HEK293 (cell line): ENCODE results near the gene PIP5K1B.

ENCODE experiments used
- CTCF ChIA-PET: fragments of 350-600 bp; formaldehyde crosslinking; extraction: SDS; loops from one replicate; lab custom pipeline; 2021; ENCODE audit warnings: antibody characterized with exemption; lab: Yijun Ruan, JAX
- POLR2A ChIA-PET: fragments of 300-600 bp; formaldehyde crosslinking; extraction: SDS; loops from one replicate; lab custom pipeline; 2020; ENCODE audit warnings: antibody characterized with exemption, inconsistent platforms; lab: Yijun Ruan, JAX
- H3K27ac ChIP-seq: fragments of 200-500 bp; sonication (Bioruptor generic); 2 replicates; pipeline ENCODE4 v1.5.1; 2014; ENCODE audit warnings: low read depth, low read length, control low read depth, inconsistent platforms; ENCODE audit errors: extremely low read depth
- H3K36me3 ChIP-seq, 2 experiments: fragments of 200-500 bp in 1 of 2; sonication (Bioruptor generic) in 1 of 2; 1 replicate in 1 of 2; 2 replicates in 1 of 2; pipeline ENCODE4 v1.5.1; 2014 to 2017; ENCODE audit warnings: inconsistent platforms in 2 of 2, low read length in 2 of 2; ENCODE audit not compliant: control insufficient read depth in 2 of 2, insufficient read depth in 1 of 2
- H3K4me1 ChIP-seq: fragments of 200-500 bp; sonication (Bioruptor generic); 2 replicates; pipeline ENCODE4 v1.5.1; 2014; ENCODE audit warnings: mild to moderate bottlenecking, low read length, inconsistent platforms; ENCODE audit not compliant: control insufficient read depth, insufficient read depth
- H3K4me3 ChIP-seq: 2 replicates; pipeline ENCODE4 v1.5.1; 2011; ENCODE audit warnings: low read depth, mild to moderate bottlenecking, control low read depth, low read length, moderate library complexity
- H3K9me3 ChIP-seq: fragments of 200-500 bp; sonication (Bioruptor generic); 2 replicates; pipeline ENCODE4 v1.5.1; 2014; ENCODE audit warnings: low read depth, low read length, inconsistent platforms; ENCODE audit not compliant: control insufficient read depth, insufficient read depth
- MYNN ChIP-seq: fragments of 450-650 bp; formaldehyde crosslinking; IDR thresholded peaks from 2 replicates; pipeline ENCODE4 v1.5.1; 2016; ENCODE audit warnings: missing biosample characterization, missing genetic modification characterization, borderline replicate concordance
- ZNF121 ChIP-seq: fragments of 450-650 bp; formaldehyde crosslinking; IDR thresholded peaks from 2 replicates; pipeline ENCODE4 v1.5.1; 2016; ENCODE audit warnings: missing biosample characterization, missing genetic modification characterization
- ZNF23 ChIP-seq: fragments of 450-650 bp; formaldehyde crosslinking; IDR thresholded peaks from 2 replicates; pipeline ENCODE4 v1.5.1; 2016; ENCODE audit warnings: missing biosample characterization, missing genetic modification characterization, borderline replicate concordance
- ZNF335 ChIP-seq: fragments of 450-650 bp; formaldehyde crosslinking; conservative IDR thresholded peaks from 2 replicates; pipeline ENCODE4 v1.5.1; 2016; ENCODE audit warnings: missing biosample characterization, missing genetic modification characterization
- ZNF366 ChIP-seq: fragments of 450-650 bp; formaldehyde crosslinking; conservative IDR thresholded peaks from 2 replicates; pipeline ENCODE4 v1.5.1; 2016; ENCODE audit warnings: missing biosample characterization, missing genetic modification characterization
- ZNF394 ChIP-seq: fragments of 450-650 bp; formaldehyde crosslinking; IDR thresholded peaks from 2 replicates; pipeline ENCODE4 v1.5.1; 2016; ENCODE audit warnings: missing biosample characterization, missing genetic modification characterization, mild to moderate bottlenecking, moderate library complexity, borderline replicate concordance
- ZNF555 ChIP-seq: fragments of 450-650 bp; formaldehyde crosslinking; conservative IDR thresholded peaks from 2 replicates; pipeline ENCODE4 v1.5.1; 2017; ENCODE audit warnings: missing biosample characterization, mild to moderate bottlenecking, missing genetic modification characterization, inconsistent platforms
- ZNF571 ChIP-seq: fragments of 450-650 bp; formaldehyde crosslinking; IDR thresholded peaks from 2 replicates; pipeline ENCODE4 v1.5.0; 2017; ENCODE audit warnings: missing biosample characterization, missing genetic modification characterization
- ZNF585B ChIP-seq: fragments of 450-650 bp; formaldehyde crosslinking; IDR thresholded peaks from 2 replicates; pipeline ENCODE4 v1.5.1; 2016; ENCODE audit warnings: missing biosample characterization, missing genetic modification characterization
- ZNF626 ChIP-seq: fragments of 450-650 bp; sonication (Bioruptor Pico); formaldehyde crosslinking; IDR thresholded peaks from 2 replicates; pipeline ENCODE4 v1.5.1; 2018; ENCODE audit warnings: missing biosample characterization, missing genetic modification characterization, inconsistent platforms
- ZNF654 ChIP-seq: fragments of 450-650 bp; formaldehyde crosslinking; IDR thresholded peaks from 2 replicates; pipeline ENCODE4 v1.5.1; 2016; ENCODE audit warnings: low read depth, missing biosample characterization, missing genetic modification characterization
- ZNF677 ChIP-seq: fragments of 450-650 bp; IDR thresholded peaks from 2 replicates; pipeline ENCODE4 v1.5.0; 2018; ENCODE audit warnings: missing biosample characterization, mild to moderate bottlenecking, missing genetic modification characterization, moderate library complexity
- ZNF707 ChIP-seq: fragments of 450-650 bp; formaldehyde crosslinking; IDR thresholded peaks from 2 replicates; pipeline ENCODE4 v1.5.1; 2016; ENCODE audit warnings: missing biosample characterization, missing genetic modification characterization
- TF ChIP-seq, protein P1 (sequence below): fragments of 450-650 bp; formaldehyde crosslinking; IDR thresholded peaks from 2 replicates; pipeline ENCODE4; 2016; ENCODE audit warnings: missing biosample characterization, missing genetic modification characterization
- TF ChIP-seq, protein P2 (sequence below): fragments of 450-650 bp; formaldehyde crosslinking; IDR thresholded peaks from 2 replicates; pipeline ENCODE4 v1.5.1; 2017; ENCODE audit warnings: missing biosample characterization, missing genetic modification characterization
- TF ChIP-seq, protein P3 (sequence below): fragments of 450-650 bp; formaldehyde crosslinking; IDR thresholded peaks from 2 replicates; pipeline ENCODE4 v1.5.1; 2016; ENCODE audit warnings: missing biosample characterization, missing genetic modification characterization
- TF ChIP-seq, protein P4 (sequence below): fragments of 450-650 bp; formaldehyde crosslinking; IDR thresholded peaks from 2 replicates; pipeline ENCODE4 v1.5.1; 2016; ENCODE audit warnings: missing biosample characterization, missing genetic modification characterization, borderline replicate concordance
- TF ChIP-seq, protein P5 (sequence below): fragments of 450-650 bp; formaldehyde crosslinking; IDR thresholded peaks from 2 replicates; pipeline ENCODE4 v1.5.1; 2016; ENCODE audit warnings: missing biosample characterization, missing genetic modification characterization
- TF ChIP-seq, protein P6 (sequence below): fragments of 450-650 bp; formaldehyde crosslinking; IDR thresholded peaks from 2 replicates; pipeline ENCODE4 v1.5.1; 2016; ENCODE audit warnings: missing biosample characterization, missing genetic modification characterization, borderline replicate concordance

PIP5K1B gene

DNA sequence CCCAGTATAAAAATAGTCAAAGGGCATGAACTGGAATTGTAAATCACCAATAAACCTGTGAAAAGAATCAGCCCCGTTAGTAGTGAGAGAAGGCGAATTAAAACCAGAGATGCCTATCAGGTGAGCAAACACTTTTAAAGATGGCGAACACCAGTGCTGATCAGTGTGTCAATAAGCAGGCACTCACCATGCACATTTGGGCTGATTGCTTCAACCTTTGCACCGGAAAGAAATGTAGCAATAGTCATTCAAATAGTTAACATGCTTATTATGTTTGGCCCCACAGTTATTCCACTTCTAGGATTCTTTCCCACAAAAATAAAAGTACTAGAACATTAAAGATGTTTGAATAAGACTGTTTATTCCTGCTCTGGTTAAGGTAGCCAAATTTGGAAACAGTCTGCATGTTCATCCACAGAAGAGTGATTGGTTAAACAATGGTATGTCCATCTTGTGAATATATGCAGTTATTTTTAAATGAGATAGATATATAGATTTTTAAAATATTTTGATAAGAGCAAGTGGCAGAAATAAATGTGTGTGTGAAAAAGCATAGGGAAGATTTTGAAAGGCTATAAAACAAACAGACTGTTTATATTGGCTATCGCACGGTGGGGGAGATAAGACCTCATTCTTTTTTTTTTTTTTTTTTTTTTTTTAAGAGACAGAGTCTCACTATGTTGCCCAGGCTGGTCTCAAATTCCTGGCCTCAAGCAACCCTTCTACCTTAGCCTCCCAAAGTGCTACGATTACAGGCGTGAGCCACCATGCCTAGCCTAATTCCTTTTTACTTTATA lies 112.2 kb downstream of the PIP5K1B start (continued):
- TF ChIP-seq, protein P1, sequence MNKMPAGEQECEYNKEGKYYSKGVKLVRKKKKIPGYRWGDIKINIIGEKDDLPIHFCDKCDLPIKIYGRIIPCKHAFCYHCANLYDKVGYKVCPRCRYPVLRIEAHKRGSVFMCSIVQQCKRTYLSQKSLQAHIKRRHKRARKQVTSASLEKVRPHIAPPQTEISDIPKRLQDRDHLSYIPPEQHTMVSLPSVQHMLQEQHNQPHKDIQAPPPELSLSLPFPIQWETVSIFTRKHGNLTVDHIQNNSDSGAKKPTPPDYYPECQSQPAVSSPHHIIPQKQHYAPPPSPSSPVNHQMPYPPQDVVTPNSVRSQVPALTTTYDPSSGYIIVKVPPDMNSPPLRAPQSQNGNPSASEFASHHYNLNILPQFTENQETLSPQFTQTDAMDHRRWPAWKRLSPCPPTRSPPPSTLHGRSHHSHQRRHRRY (tag by site-specific recombination), result no peak
- no peak for TF ChIP-seq ZNF585B (tag by site-specific recombination)
- TF ChIP-seq, protein P2, sequence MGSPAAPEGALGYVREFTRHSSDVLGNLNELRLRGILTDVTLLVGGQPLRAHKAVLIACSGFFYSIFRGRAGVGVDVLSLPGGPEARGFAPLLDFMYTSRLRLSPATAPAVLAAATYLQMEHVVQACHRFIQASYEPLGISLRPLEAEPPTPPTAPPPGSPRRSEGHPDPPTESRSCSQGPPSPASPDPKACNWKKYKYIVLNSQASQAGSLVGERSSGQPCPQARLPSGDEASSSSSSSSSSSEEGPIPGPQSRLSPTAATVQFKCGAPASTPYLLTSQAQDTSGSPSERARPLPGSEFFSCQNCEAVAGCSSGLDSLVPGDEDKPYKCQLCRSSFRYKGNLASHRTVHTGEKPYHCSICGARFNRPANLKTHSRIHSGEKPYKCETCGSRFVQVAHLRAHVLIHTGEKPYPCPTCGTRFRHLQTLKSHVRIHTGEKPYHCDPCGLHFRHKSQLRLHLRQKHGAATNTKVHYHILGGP (tag by site-specific recombination), result no peak
- TF ChIP-seq ZNF626, result no peak
- TF ChIP-seq, protein P3, sequence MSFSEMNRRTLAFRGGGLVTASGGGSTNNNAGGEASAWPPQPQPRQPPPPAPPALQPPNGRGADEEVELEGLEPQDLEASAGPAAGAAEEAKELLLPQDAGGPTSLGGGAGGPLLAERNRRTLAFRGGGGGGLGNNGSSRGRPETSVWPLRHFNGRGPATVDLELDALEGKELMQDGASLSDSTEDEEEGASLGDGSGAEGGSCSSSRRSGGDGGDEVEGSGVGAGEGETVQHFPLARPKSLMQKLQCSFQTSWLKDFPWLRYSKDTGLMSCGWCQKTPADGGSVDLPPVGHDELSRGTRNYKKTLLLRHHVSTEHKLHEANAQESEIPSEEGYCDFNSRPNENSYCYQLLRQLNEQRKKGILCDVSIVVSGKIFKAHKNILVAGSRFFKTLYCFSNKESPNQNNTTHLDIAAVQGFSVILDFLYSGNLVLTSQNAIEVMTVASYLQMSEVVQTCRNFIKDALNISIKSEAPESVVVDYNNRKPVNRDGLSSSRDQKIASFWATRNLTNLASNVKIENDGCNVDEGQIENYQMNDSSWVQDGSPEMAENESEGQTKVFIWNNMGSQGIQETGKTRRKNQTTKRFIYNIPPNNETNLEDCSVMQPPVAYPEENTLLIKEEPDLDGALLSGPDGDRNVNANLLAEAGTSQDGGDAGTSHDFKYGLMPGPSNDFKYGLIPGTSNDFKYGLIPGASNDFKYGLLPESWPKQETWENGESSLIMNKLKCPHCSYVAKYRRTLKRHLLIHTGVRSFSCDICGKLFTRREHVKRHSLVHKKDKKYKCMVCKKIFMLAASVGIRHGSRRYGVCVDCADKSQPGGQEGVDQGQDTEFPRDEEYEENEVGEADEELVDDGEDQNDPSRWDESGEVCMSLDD (tag by site-specific recombination), result no peak
- no peak for TF ChIP-seq ZNF707 (tag by site-specific recombination)
- TF ChIP-seq ZNF394 (tag by site-specific recombination), result no peak
- TF ChIP-seq ZNF121 (tag by site-specific recombination), result no peak
- TF ChIP-seq MYNN (tag by site-specific recombination), result no peak
- TF ChIP-seq, all 188 proteins: peak for 0

DNA sequence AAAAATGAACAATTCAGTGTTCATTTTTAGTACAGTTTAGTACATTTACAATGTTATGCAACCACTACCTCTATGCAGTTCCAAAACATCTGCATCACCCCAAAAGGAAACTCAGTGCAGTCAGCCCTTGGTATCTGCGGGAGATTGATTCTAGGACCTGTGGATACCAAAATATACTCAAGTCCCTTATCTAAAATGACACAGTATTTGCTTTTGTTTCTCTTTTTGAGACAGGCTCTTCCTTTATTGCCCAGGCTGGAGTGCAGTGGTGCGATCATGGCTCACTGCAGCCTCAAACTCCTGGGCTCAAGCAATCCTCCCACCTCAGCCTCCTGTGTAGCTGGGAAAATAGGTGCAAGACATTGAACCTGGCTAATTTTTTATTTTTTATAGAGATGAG lies 114.0 kb downstream of the PIP5K1B start:
- no peak overlapping the region for H3K27ac ChIP-seq
- no peaks in the 10 kb centered on the region for H3K36me3 ChIP-seq
- no peaks in the 10 kb centered on the region for H3K4me1 ChIP-seq
- POLR2A ChIA-PET, result no interaction called here
- H3K9me3 ChIP-seq, result no peaks in the 10 kb centered on the region
- H3K4me3 ChIP-seq, result no peak overlapping the region
- CTCF ChIA-PET, result no interaction called here
- TF ChIP-seq ZNF677 (tag by site-specific recombination) (no peak), ZNF555 (tag by site-specific recombination) (no peak), ZNF23 (no peak), ZNF585B (tag by site-specific recombination) (no peak), ZNF366 (tag by site-specific recombination) (no peak), ZNF571 (tag by site-specific recombination) (no peak), ZNF335 (no peak), ZNF654 (tag by site-specific recombination) (no peak)
- TF ChIP-seq, protein P4, sequence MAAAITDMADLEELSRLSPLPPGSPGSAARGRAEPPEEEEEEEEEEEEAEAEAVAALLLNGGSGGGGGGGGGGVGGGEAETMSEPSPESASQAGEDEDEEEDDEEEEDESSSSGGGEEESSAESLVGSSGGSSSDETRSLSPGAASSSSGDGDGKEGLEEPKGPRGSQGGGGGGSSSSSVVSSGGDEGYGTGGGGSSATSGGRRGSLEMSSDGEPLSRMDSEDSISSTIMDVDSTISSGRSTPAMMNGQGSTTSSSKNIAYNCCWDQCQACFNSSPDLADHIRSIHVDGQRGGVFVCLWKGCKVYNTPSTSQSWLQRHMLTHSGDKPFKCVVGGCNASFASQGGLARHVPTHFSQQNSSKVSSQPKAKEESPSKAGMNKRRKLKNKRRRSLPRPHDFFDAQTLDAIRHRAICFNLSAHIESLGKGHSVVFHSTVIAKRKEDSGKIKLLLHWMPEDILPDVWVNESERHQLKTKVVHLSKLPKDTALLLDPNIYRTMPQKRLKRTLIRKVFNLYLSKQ (tag by site-specific recombination), result no peak
- TF ChIP-seq, protein P5, sequence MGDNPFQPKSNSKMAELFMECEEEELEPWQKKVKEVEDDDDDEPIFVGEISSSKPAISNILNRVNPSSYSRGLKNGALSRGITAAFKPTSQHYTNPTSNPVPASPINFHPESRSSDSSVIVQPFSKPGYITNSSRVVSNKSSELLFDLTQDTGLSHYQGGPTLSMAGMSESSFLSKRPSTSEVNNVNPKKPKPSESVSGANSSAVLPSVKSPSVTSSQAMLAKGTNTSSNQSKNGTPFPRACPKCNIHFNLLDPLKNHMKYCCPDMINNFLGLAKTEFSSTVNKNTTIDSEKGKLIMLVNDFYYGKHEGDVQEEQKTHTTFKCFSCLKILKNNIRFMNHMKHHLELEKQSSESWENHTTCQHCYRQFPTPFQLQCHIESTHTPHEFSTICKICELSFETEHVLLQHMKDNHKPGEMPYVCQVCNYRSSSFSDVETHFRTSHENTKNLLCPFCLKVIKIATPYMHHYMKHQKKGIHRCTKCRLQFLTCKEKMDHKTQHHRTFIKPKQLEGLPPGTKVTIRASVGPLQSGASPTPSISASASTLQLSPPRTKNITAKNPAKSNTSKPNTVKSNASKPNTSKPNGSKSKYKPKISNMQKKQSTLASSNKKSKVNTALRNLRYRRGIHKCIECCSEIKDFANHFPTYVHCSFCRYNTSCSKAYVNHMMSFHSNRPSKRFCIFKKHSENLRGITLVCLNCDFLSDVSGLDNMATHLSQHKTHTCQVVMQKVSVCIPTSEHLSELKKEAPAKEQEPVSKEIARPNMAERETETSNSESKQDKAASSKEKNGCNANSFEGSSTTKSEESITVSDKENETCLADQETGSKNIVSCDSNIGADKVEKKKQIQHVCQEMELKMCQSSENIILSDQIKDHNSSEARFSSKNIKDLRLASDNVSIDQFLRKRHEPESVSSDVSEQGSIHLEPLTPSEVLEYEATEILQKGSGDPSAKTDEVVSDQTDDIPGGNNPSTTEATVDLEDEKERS, result no peak
- TF ChIP-seq, protein P6, sequence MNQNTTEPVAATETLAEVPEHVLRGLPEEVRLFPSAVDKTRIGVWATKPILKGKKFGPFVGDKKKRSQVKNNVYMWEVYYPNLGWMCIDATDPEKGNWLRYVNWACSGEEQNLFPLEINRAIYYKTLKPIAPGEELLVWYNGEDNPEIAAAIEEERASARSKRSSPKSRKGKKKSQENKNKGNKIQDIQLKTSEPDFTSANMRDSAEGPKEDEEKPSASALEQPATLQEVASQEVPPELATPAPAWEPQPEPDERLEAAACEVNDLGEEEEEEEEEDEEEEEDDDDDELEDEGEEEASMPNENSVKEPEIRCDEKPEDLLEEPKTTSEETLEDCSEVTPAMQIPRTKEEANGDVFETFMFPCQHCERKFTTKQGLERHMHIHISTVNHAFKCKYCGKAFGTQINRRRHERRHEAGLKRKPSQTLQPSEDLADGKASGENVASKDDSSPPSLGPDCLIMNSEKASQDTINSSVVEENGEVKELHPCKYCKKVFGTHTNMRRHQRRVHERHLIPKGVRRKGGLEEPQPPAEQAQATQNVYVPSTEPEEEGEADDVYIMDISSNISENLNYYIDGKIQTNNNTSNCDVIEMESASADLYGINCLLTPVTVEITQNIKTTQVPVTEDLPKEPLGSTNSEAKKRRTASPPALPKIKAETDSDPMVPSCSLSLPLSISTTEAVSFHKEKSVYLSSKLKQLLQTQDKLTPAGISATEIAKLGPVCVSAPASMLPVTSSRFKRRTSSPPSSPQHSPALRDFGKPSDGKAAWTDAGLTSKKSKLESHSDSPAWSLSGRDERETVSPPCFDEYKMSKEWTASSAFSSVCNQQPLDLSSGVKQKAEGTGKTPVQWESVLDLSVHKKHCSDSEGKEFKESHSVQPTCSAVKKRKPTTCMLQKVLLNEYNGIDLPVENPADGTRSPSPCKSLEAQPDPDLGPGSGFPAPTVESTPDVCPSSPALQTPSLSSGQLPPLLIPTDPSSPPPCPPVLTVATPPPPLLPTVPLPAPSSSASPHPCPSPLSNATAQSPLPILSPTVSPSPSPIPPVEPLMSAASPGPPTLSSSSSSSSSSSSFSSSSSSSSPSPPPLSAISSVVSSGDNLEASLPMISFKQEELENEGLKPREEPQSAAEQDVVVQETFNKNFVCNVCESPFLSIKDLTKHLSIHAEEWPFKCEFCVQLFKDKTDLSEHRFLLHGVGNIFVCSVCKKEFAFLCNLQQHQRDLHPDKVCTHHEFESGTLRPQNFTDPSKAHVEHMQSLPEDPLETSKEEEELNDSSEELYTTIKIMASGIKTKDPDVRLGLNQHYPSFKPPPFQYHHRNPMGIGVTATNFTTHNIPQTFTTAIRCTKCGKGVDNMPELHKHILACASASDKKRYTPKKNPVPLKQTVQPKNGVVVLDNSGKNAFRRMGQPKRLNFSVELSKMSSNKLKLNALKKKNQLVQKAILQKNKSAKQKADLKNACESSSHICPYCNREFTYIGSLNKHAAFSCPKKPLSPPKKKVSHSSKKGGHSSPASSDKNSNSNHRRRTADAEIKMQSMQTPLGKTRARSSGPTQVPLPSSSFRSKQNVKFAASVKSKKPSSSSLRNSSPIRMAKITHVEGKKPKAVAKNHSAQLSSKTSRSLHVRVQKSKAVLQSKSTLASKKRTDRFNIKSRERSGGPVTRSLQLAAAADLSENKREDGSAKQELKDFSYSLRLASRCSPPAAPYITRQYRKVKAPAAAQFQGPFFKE (tag by site-specific recombination), result no peak
